Smooth muscle cell (in vitro differentiated cells): ENCODE measurements around the gene YY1AP1. TPM values are rescaled to one million over a fixed set of nuclear protein-coding genes. Genes with fewer than 3 reads are reported as not detected.
"Not testable (repeated sequence)": the region's sequence is repeated elsewhere in the genome, so short reads cannot be mapped to it uniquely, and the experiment has no call there.

Source experiments
- DNase-seq: peaks from one replicate; lab custom pipeline; 2025; ENCODE audit not compliant: unreplicated experiment; lab: John Stamatoyannopoulos, UW
- H2AFZ ChIP-seq: fragments of 200-600 bp; sonication (generic); 2 replicates; pipeline ENCODE4 v1.6.0; 2016; ENCODE audit warnings: antibody characterized with exemption, low read depth, mild to moderate bottlenecking
- H3F3A ChIP-seq: fragments of 200-600 bp; sonication (generic); 2 replicates; pipeline ENCODE4 v1.6.0; 2017; ENCODE audit warnings: antibody characterized with exemption, low read depth
- H3K27ac ChIP-seq: fragments of 200-600 bp; sonication (generic); 2 replicates; pipeline ENCODE4 v1.5.1; 2016; ENCODE audit warnings: low read depth, mild to moderate bottlenecking
- H3K27me3 ChIP-seq: fragments of 200-600 bp; sonication (generic); 2 replicates; pipeline ENCODE4 v1.6.1; 2016; ENCODE audit warnings: low read depth, mild to moderate bottlenecking
- H3K36me3 ChIP-seq: fragments of 200-600 bp; sonication (generic); 2 replicates; pipeline ENCODE4 v1.5.1; 2016; ENCODE audit warnings: low read depth
- H3K4me1 ChIP-seq: fragments of 200-600 bp; sonication (generic); 2 replicates; pipeline ENCODE4 v1.5.1; 2016; ENCODE audit warnings: low read depth
- H3K4me2 ChIP-seq: fragments of 200-600 bp; sonication (generic); 2 replicates; pipeline ENCODE4 v1.6.0; 2016; ENCODE audit warnings: mild to moderate bottlenecking
- H3K4me3 ChIP-seq: fragments of 200-600 bp; sonication (generic); 2 replicates; pipeline ENCODE4 v1.5.1; 2016; ENCODE audit warnings: mild to moderate bottlenecking
- H3K79me2 ChIP-seq: fragments of 200-600 bp; sonication (generic); 2 replicates; pipeline ENCODE4 v1.6.0; 2016; ENCODE audit warnings: low read depth, mild to moderate bottlenecking
- H3K9ac ChIP-seq: fragments of 200-600 bp; sonication (generic); 2 replicates; pipeline ENCODE4 v1.6.0; 2016; ENCODE audit warnings: low read depth
- H3K9me3 ChIP-seq: fragments of 200-600 bp; sonication (generic); replicated peaks from 2 replicates; pipeline ENCODE4 v1.5.1; 2016; ENCODE audit warnings: low read depth
- H4K20me1 ChIP-seq: fragments of 200-600 bp; sonication (generic); 2 replicates; pipeline ENCODE4 v1.6.0; 2016; ENCODE audit warnings: low read depth
- WGBS: methylation state at CpG from one replicate; pipeline ENCODE4 v1.1.7; 2016; ENCODE audit warnings: low lambda C conversion rate; 5-methylcytosine and 5-hydroxymethylcytosine counted together
- polyA plus RNA-seq: library from polyadenylated mRNA; unstranded; fragments of >200 nt; fragmentation: Nextera tagmentation; extraction: Ambion mirVana; gene quantifications from 2 replicates; pipeline ENCODE4 v1.2.1, GENCODE V29; 2016
- total RNA-seq: library from RNA; depleted of rRNA; stranded (reverse); fragments of >200 nt; gene quantifications from 2 replicates; pipeline ENCODE4 v1.2.3, GENCODE V29; 2014
- TF ChIP-seq, protein P1 (sequence below): fragments of 200-600 bp; sonication (generic); IDR thresholded peaks from 2 replicates; pipeline ENCODE4 v1.5.1; 2017; ENCODE audit warnings: borderline replicate concordance, mild to moderate bottlenecking, antibody characterized with exemption; ENCODE audit not compliant: insufficient read depth, poor library complexity, severe bottlenecking

YY1AP1 gene
- total and polyA plus RNA-seq, 2 experiments from 2014 or later: 27.8 to 33.9 TPM

DNA sequence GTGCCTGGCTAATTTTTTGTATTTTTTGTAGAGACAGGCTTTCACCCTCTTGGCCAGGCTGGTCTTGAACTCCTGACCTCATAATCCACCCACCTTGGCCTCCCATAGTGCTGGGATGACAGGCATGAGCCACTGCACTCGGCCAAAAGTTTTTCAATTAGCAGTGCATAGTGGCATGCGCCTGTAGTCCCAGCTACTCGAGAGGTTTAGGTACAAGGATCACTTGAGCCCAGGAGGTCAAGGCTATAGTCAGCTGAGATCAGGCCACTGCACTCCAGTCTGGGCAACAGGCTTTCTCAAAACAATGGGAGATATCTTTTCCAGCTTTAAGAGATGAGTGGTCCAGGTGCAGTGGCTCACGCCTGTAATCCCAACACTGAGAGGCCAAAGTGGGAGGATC, 31.1 kb upstream of the YY1AP1 start:
- no peak overlapping the region for H3K4me3 ChIP-seq
- no peak for DNase-seq
- no peaks in the 10 kb centered on the region for H3K27me3 ChIP-seq
- no peaks in the 10 kb centered on the region for H3F3A ChIP-seq
- H3K9ac ChIP-seq: no peak overlapping the region
- H3K27ac ChIP-seq: no peak overlapping the region
- H3K79me2 ChIP-seq: no peaks in the 10 kb centered on the region
- H3K36me3 ChIP-seq: no peaks in the 10 kb centered on the region
- no peak overlapping the region for H2AFZ ChIP-seq
- WGBS: 94% methylated on average over 4 of the region's 4 CpGs
- no peaks in the 10 kb centered on the region for H3K9me3 ChIP-seq
- TF ChIP-seq, protein P1, sequence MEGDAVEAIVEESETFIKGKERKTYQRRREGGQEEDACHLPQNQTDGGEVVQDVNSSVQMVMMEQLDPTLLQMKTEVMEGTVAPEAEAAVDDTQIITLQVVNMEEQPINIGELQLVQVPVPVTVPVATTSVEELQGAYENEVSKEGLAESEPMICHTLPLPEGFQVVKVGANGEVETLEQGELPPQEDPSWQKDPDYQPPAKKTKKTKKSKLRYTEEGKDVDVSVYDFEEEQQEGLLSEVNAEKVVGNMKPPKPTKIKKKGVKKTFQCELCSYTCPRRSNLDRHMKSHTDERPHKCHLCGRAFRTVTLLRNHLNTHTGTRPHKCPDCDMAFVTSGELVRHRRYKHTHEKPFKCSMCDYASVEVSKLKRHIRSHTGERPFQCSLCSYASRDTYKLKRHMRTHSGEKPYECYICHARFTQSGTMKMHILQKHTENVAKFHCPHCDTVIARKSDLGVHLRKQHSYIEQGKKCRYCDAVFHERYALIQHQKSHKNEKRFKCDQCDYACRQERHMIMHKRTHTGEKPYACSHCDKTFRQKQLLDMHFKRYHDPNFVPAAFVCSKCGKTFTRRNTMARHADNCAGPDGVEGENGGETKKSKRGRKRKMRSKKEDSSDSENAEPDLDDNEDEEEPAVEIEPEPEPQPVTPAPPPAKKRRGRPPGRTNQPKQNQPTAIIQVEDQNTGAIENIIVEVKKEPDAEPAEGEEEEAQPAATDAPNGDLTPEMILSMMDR: no peak
- no peaks in the 10 kb centered on the region for H4K20me1 ChIP-seq
- no peak overlapping the region for H3K4me2 ChIP-seq
- no peaks in the 10 kb centered on the region for H3K4me1 ChIP-seq

DNA sequence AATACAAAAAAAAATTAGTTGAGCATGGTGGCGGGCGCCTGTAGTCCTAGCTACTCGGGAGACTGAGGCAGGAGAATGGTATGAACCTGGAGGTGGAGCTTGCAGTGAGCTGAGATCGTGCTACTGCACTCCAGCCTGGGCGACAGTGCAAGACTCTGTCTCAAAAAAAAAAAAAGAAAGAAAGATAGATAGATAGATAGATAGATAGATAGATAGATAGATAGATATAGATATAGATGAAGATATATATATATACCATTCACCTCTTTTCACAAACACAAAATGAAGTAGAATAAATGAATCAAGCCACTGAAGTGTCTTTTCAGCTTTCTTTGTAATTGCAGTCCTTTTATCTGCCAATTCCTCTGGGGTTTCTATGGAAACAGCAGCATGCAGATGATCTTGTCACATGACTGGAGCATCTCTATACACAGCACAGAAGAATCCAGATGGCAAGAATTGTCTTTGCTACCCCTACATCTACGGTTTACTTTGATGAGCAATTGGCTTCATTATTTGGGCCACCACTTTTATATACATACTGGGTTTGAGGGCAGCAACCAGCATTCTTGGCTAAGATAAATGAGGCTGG, 30.0 kb upstream of the YY1AP1 start:
- not testable (repeated sequence) for H3K27me3 ChIP-seq, H3K27ac ChIP-seq, H3K79me2 ChIP-seq, H3K4me1 ChIP-seq, H2AFZ ChIP-seq, H3K4me2 ChIP-seq, H3F3A ChIP-seq, H3K4me3 ChIP-seq, H3K9ac ChIP-seq, H4K20me1 ChIP-seq, H3K36me3 ChIP-seq, DNase-seq, H3K9me3 ChIP-seq
- 98% methylated on average over 6 of the region's 6 CpGs for WGBS

DNA sequence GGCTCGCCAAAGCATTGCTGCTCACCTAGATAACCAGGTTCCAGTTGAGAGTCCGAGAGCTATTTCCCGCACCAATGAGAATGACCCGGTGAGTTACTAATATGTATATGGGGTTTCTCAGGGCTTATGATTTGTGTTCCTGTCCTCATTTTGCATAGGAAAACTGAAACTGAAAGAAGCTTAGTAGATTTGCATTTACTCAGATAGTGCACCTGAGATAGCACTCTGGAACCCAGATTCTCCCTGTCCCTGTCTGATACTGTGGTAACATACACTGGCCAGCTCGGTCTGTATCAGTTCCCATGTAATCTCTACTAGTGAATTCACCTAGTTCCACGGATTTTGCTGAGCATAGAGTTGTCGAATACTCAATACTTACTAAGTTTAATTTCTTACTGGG, 28.5 kb upstream of the YY1AP1 start:
- no peak for DNase-seq
- Histone ChIP-seq H3F3A (no peaks in the 10 kb centered on the region), H3K27ac (no peak overlapping the region), H3K9me3 (no peaks in the 10 kb centered on the region), H3K36me3 (peaks cover 8% of the 10 kb centered on the region), H4K20me1 (no peaks in the 10 kb centered on the region), H3K9ac (no peak overlapping the region), H3K4me2 (no peak overlapping the region), H3K27me3 (no peaks in the 10 kb centered on the region), H3K4me1 (no peaks in the 10 kb centered on the region), H2AFZ (no peak overlapping the region), H3K79me2 (no peaks in the 10 kb centered on the region), H3K4me3 (no peak overlapping the region)
- WGBS: 97% methylated on average over 7 of the region's 7 CpGs
- TF ChIP-seq, protein P1: no peak

DNA sequence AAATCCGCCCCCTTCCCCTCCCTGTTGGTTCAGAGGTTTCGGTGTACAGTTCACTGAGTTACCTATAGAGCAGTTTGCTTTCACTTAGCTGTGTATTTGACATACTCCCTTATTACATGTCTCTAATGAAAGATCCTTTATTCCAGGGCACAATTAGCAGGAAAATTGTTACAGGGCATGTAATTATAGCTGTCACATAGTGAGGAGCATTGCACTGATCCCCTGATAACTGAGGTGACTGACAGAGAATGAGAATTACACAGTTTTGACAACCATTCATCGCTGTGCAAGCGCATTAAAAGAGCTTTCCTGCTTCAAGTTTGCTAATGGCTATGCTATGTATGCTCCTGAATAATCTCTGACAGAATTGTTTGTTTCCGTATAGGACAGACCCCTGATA, 27.2 kb upstream of the YY1AP1 start:
- WGBS: 94% methylated on average over 5 of the region's 5 CpGs
- no peak for DNase-seq
- no peak overlapping the region for H3K4me3 ChIP-seq

DNA sequence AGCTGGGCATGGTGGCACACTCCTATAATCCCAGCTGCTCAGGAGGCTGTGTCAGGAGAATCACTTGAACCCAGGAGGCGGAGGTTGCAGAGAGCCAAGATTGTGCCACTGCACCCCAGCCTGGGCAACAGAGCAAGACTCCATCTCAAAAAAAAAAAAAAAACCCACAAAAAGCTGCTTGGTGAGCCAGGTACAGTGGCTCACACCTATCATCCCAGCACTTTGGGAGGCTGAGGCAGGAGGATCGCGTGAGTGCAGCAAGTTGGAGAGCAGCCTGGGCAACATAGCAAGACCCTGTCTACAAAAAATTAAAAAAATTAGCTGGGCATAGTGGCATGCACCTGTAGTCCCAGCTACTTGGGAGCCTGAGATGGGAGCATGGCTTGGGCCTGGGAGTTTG, 26.5 kb upstream of the YY1AP1 start:
- H3K4me2 ChIP-seq, H3K36me3 ChIP-seq, H2AFZ ChIP-seq, H4K20me1 ChIP-seq, H3K9ac ChIP-seq, H3K79me2 ChIP-seq, H3K4me1 ChIP-seq, H3K27me3 ChIP-seq, H3K27ac ChIP-seq, DNase-seq, H3F3A ChIP-seq, H3K9me3 ChIP-seq, H3K4me3 ChIP-seq: not testable (repeated sequence)
- 100% methylated on average over 3 of the region's 3 CpGs for WGBS

More for the DNA sequence above, 27.2 kb upstream of the YY1AP1 start:
- Histone ChIP-seq H3K4me1 (no peaks in the 10 kb centered on the region), H4K20me1 (no peaks in the 10 kb centered on the region), H3K27me3 (no peaks in the 10 kb centered on the region), H3K9me3 (no peaks in the 10 kb centered on the region), H3F3A (no peaks in the 10 kb centered on the region), H3K9ac (no peak overlapping the region), H3K36me3 (peaks cover 8% of the 10 kb centered on the region), H3K4me2 (no peak overlapping the region), H3K27ac (no peak overlapping the region), H3K79me2 (no peaks in the 10 kb centered on the region), H2AFZ (no peak overlapping the region)
- TF ChIP-seq, protein P1: no peak
